Stimulated activated CD8-positive, alpha-beta memory T cell treated with anti-CD3 and anti-CD28 coated beads, Interleukin-15, amount 100 ng/mL, for 48 hours (primary cell): Measurements from ENCODE around the gene ABLIM2.
"Not testable (repeated sequence)": the region's sequence is repeated elsewhere in the genome, so short reads cannot be mapped to it uniquely, and the experiment has no call there.

ENCODE experiments used
- DNase-seq, 2 donors: peaks; one replicate each; pipeline ENCODE4 v3.0.0-alpha.2; 2020; ENCODE audit warnings: low read depth in 2 of 2

ABLIM2 gene

GRCh38 chr4:7962609-7963508, 195.8 kb downstream of the ABLIM2 start:
- DNase-seq: no peak

DNA sequence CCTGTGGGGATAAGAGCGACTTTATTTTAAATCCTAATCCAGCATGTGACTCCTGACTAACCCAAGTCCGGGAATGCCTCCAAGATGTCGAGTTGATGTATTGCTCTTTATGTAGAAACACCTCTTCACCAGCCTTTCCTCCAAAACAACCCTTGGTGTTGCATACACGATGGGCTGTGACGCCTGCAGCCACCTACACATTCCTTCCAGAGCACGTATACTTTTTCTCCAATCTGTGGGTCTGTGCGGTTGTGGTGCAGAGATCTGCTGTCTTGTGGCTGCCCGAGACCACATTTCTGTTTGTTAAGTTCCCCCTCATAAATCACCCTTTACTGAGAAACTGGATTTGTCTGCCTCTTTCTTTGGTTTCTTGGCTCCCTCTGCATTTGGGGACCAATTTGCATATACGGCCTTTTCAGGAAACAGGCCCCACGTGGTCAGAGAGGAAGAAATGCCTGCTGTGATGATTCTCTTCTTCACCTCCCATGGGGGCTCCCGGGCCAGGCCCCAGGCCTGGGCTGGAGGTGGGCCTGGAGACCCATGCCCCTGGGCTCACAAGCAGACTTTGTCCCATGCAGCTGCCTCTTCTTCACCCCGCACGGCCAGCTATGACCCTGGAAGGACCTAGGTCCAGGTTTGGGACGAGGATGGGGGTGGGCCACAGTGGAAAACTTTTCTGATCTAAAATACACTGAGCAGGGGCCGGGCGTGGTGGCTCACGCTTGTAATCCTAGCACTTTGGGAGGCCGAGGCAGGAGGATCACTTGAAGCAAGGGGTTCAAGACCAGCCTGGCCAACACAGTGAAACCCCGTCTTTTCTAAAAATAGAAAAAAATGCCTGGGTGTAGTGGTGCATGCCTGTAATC, 197.6 kb downstream of the ABLIM2 start:
- peak; percentile 77 to 80 for DNase-seq

DNA sequence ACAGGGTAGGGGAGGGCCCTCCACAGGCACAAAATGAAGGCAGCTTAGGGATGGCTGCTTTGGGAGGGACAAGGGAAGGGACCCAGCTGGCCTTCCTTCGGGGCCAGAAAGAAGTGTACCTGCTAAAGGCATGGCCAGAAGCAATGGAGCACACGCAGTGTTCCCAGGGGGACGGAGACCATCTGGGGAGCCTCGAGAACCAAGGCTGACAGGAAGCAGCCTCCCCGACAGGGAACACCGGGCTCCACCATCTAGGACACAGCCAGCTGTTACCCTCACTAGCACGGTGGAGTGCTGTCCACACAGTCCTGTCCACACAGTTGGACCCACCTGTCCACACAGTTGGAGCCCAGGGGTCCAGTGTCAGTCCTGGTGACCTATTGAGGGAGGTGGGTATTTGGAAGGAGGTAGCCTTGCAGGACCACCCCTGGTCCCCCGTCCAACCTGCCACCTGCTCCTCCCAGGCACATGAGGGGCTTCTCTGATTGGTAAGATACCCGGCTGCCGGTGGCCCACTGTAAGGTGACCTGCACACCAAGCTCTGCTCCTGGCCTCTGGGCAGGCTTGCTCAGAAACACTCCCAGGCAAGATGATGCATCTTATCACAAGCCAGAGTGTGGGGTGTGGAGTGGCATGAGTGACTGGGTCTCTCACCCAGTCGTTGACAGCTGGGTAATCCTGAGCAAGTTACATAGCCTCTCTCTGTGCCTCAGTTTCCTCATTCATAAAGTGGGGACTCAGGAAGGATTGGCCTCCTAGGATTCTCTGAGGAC, 198.4 kb downstream of the ABLIM2 start:
- DNase-seq: peak in 1 of 2 donors; percentile 53

DNA sequence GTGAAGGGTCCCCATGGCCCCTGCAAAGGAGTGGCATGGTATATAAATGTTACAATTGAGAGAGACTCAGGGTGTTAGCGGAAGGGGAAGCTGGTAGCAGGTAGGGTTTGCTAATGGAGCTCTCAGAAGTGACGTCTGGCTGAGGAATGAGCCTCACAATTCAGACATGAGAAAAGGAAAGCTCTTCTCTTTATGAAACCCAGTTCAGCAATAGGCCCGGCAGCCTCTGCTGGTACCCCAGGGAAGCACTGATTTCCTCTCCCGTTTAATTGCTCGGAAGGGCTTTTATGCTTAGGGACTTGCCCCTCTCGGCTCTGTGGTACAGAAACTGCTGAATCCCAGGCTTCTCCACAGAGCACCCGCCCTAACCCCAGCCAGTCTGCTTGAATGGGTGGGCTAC, 199.5 kb downstream of the ABLIM2 start:
- DNase-seq: no peak

DNA sequence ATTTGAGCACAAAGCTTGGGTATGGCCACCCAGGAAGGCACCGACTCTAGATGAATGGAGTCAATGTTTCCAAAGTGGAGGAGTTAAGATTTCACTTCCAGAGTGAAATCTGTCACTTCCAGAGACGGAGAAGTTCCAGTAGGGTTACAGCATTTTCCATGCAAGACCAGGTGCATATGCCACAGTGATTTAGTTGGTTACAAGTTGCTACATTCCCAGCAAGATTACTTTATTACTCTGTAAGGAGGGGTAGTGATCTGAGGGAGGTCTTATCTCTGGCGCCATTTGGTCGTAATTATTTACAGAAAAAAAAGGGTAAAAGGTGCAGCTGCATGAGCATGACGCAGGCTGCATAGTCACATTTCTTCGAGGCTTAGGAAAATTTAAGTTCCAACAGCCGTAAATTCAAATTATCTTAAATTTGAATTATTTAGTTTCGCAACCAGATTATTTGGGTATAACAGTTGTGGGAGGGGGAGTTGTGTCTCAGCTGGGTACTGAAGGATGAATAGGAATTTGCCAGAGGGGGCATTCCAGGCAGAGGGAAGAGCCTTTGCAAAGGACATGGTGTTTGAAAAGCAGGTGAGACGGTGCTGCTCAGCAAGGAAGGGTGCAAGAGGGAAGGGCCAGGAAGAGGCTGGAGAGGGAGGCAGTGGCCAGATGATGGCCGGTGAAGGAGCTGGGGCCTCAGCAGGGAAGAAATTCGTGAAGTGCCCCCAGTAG, 201.5 kb downstream of the ABLIM2 start:
- DNase-seq: no peak

GRCh38 chr4:7956270-7956808, 202.3 kb downstream of the ABLIM2 start:
- DNase-seq: no peak

- no peak for DNase-seq
Observed at GRCh38 chr4:7955393-7955792, 203.2 kb downstream of the ABLIM2 start.

- DNase-seq: no peak
Observed at GRCh38 chr4:7952615-7953014, 206.0 kb downstream of the ABLIM2 start.

DNA sequence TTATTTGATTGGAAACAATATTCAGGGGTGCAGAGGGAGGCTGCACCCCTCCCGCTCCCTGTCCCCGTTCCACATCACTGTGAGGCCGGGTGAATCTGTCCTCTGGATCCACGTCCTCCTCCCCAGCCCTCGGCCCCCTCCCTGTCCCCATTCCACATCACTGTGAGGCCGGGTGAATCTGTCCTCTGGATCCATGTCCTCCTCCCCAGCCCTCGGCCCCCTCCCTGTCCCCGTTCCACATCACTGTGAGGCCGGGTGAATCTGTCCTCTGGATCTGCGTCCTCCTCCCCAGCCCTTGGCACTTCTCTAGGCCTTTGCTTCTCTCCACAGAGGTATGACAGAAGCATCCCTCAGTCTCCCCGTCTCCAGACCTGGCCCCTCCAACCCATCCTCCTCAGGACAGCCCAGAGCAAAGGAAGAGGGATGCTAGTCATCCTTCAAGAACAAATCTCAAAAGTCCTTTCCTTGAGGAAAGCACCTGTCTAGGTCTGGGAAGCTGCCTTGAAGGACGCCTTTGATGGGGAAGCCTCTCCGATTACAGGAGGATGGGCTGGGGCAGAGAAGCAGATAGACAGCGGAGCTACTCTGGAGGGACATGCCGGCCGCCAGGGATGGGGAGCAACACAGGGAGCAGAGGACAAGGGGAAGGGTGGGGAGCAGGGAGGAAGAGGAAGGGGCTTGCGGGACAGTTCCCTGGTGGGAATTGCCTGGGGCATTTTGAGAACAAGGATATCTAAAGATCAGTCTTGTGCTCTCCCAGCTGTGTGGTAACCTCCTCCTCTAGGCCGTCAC, 208.1 kb downstream of the ABLIM2 start:
- DNase-seq: no peak

- no peak for DNase-seq
Observed at GRCh38 chr4:7949759-7950158, 208.9 kb downstream of the ABLIM2 start.

DNA sequence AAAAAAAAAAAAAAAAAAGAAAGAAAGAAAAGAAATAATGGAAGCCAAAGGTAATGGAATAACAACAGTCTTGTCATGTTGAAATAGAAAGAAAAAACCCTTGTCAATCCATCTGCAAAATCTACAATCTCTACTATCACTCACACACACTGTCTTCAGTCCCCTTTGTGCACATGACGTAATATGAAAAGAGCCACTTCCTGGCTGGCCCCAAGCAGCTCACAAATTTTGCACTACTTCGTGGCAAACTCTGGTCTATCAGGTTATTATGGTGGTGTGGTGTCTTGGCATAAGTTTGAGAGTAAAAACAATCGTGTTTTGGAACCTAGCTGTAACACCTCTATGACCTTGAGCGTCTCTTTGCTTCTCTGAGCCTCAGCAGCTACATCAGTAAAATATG, 210.7 kb downstream of the ABLIM2 start:
- no peak for DNase-seq

DNA sequence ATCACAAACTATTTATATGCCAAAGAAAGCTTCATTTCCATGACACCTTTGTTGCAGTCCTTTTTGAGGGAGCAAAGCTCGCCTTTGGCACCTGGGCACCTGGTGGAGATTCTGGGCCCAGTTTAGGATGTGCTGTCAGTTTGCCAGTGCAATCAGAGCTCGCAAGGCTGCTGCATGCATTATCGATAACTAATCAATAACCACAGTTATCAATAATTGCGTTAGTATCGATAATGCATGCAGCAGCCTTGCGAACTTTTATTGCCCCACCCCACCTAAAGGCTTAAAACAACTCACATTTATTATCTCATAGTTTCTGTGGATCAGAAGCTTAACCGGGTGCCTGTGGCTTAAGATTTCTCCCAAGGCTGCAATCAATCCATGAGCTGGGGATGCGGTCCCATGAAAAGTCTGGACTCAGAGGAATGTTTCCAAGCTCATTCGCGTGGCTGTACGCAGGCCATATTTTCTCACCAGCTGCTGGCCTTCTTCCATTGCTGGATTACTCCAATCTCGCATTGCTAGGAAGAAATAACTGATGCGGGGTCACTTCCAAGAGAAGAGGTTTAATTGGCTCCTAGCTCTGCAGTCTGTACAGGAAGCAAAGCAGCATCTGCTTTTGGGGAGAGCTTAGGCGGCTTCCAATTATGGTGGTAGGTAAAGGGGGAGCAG, 212.8 kb downstream of the ABLIM2 start:
- DNase-seq: no peak

GRCh38 chr4:7944599-7945220, 213.9 kb downstream of the ABLIM2 start:
- no peak for DNase-seq

DNA sequence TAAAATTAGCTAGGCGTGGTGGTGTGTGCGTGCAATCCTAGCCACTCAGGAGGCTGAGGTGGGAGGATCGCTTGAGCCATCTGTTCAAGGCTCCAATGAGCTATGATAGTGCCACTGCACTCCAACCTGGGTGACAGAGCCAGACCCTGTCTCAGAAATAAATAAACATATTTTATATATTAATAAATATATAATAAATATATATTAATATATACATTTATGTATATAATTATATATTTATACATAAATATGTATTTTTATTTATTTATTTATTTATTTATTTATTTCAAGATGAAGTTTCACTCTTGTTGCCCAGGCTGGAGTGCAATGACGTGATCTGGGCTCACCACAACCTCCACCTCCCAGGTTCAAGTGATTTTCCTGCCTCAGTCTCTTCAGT, 214.9 kb downstream of the ABLIM2 start:
- DNase-seq: not testable (repeated sequence)

DNA sequence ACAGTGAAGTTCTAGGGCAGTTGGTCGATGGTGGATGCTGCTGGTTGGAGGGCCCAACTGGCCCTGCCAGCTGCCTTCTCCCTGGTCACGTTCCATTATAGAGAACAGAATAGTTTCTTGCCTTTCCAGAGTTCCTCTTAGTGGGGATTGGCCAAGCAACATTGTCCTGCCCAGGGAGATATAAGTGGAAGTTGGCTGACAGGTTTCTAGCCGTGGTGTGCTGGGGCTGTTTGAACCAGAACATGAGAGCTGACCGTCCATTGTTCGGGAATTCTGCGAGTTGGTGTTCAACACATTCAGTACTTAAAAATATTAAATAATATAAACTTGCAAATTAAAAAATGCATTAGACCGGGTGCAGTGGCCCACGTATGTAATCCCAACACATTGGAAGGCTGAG, 215.4 kb downstream of the ABLIM2 start:
- DNase-seq: no peak

DNA sequence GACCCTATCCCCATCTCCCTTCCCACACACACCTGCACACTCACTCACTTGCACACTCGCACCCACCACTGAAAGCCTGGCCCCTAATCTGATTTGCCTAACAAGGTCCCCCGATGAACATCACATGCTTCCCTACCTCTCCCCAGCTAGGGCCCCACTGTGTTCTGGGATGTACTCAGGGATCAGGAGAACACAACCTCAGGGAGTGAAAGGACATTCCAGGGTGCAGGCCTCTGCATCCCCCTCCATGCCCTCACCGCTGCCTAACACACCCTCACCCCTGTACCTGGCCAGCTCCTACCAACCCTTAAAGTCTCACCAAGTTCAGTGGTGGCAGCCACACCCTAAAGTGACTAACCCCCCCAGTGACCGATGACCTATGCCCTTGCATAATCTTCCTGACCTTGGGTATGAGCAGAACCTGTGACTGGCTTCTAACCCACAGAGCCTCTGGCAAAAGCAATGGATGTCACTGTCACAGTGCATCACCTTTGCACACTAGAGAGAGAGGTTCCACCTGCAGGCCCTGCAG, 216.6 kb downstream of the ABLIM2 start:
- no peak for DNase-seq

DNA sequence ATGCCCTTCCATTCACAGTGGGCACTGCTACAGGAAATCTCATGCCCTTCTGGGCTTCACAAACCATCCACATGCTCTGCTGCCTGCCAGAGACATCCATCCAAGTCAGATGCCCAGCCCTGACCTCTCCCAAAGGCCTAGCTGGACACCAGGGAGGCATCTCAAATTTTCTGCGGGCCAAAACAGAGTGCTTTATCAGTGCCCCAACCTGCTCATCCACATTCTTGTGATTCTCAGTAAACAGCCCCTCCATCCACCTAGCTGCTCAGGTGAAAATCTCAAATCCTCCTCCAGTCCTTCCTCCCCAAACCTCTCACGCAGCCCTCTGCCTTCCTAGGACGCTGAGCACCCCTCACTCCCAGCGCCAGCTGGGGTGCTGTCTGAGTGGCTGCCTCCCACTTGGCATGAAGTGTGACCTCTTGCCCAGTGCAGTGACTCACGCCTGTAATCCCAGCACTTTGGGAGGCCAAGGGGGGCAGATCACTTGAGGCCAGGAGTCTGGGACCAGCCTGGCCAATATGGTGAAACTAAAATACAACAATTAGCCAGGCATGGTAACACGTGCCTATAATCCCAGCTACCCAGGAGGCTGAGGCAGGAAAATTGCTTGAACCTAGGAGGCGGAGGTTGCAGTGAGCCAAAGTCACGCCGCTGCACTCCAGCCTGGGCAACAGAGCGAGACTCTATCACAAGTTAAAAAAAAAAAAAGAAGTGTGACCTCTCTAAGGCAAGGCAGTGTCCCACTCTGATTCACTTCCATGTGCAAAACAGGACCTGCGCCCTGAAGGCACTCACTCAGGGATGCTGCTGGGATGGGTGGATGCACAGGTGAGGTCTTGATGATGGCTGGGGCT, 217.3 kb downstream of the ABLIM2 start:
- no peak for DNase-seq
